ENCODE measurements around the gene SIGLEC15.

DNA sequence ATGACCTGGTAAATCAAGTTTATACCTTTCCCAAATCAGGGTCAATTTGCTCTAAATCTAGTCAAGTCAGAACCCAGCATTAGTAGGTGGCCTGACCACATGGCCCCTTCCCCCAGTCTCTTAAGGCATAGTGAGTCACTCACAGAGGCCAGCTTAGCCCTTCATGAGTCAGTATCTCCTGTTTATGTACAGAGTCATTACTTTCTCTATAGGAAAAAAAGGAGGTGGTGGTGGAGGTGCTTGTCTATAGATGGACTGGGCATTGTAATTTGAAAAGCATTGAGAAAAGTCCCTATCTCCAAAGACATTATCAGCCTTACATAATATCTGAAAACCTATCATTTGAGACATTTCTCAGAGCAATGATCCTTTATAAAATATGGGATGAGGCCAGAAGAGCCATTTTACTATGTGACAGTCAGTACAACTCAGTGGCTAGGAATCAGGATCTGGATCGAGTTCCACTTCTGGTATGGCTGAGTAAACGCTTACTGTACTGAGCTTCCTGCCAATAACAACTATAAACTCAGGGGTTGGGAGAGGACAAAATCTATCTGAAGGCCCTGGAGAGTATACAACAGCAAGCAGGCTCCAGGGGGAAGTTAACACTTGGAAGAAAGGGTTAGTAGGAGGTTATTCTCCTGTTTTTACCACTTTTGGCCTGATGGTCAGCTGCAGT is 22.5 kb upstream of the SIGLEC15 start:
- TF ChIP-seq, protein P1, sequence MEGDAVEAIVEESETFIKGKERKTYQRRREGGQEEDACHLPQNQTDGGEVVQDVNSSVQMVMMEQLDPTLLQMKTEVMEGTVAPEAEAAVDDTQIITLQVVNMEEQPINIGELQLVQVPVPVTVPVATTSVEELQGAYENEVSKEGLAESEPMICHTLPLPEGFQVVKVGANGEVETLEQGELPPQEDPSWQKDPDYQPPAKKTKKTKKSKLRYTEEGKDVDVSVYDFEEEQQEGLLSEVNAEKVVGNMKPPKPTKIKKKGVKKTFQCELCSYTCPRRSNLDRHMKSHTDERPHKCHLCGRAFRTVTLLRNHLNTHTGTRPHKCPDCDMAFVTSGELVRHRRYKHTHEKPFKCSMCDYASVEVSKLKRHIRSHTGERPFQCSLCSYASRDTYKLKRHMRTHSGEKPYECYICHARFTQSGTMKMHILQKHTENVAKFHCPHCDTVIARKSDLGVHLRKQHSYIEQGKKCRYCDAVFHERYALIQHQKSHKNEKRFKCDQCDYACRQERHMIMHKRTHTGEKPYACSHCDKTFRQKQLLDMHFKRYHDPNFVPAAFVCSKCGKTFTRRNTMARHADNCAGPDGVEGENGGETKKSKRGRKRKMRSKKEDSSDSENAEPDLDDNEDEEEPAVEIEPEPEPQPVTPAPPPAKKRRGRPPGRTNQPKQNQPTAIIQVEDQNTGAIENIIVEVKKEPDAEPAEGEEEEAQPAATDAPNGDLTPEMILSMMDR (conservative IDR thresholded peaks at IDR 0.05; ENCODE audit: low read depth, low read length) = no peak
- TF ChIP-seq EZH2 (IDR thresholded peaks at IDR 0.05; ENCODE audit: borderline replicate concordance, low read depth, low read length, poor library complexity, severe bottlenecking) = no peak

All from A673 (cell line).